LNCaP clone FGC (cell line): ENCODE measurements around the gene ZFAND3.

Source experiments
- DNase-seq: peaks from one replicate; pipeline ENCODE4 v3.0.0-alpha.2; 2011; ENCODE audit warnings: low read depth
- H3K4me3 ChIP-seq: 2 replicates; pipeline ENCODE4 v1.5.1; 2011; ENCODE audit warnings: mild to moderate bottlenecking, low read depth, low read length, control low read depth
- TF ChIP-seq, protein P1 (sequence below): IDR thresholded peaks from 2 replicates; pipeline ENCODE4 v1.5.1; 2012; ENCODE audit warnings: mild to moderate bottlenecking; ENCODE audit not compliant: control insufficient read depth, insufficient read depth; ENCODE audit errors: extremely low read depth

ZFAND3 gene

DNA sequence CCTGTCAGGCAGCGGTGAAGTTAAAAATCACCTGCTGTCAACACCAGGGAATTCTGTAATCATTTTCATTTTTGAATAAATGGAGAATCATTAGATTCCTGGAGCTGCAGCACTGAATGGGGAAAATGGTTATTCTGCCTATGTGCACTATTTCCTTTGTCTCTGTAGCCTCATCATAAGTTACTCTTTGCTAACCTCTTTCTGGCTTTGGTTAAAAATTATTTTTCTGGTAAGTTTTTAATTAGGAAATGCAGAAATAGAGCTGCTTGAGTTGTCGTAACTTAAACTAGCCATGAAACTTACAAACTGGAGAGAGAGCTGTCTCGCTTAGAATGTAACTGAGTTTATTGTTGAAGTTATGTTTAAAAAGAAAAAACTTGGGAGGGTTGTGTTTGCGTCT lies 28.8 kb downstream of the ZFAND3 start:
- H3K4me3 ChIP-seq: no peak overlapping the region
- DNase-seq: no peak
- TF ChIP-seq, protein P1, sequence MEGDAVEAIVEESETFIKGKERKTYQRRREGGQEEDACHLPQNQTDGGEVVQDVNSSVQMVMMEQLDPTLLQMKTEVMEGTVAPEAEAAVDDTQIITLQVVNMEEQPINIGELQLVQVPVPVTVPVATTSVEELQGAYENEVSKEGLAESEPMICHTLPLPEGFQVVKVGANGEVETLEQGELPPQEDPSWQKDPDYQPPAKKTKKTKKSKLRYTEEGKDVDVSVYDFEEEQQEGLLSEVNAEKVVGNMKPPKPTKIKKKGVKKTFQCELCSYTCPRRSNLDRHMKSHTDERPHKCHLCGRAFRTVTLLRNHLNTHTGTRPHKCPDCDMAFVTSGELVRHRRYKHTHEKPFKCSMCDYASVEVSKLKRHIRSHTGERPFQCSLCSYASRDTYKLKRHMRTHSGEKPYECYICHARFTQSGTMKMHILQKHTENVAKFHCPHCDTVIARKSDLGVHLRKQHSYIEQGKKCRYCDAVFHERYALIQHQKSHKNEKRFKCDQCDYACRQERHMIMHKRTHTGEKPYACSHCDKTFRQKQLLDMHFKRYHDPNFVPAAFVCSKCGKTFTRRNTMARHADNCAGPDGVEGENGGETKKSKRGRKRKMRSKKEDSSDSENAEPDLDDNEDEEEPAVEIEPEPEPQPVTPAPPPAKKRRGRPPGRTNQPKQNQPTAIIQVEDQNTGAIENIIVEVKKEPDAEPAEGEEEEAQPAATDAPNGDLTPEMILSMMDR: no peak

DNA sequence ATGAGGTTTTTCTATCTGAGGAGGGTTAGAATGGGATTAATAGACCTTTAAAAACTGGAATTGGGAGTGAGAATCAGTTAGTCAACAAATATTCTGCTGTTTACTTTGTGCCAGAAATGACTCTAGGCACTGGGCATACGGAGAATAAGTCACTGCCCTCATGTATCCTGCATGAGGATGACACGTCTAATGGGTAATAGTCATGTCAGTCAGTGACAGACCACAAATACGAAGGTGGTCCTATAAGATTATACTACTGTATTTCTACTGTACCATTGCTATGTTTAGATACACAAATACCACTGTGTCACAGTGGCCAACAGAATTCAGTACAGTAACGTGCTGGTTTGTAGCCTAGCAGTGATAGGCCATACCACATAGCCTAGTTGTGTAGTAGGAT lies 30.7 kb downstream of the ZFAND3 start:
- no peak for DNase-seq
- H3K4me3 ChIP-seq: no peak overlapping the region
- TF ChIP-seq, protein P1: no peak

DNA sequence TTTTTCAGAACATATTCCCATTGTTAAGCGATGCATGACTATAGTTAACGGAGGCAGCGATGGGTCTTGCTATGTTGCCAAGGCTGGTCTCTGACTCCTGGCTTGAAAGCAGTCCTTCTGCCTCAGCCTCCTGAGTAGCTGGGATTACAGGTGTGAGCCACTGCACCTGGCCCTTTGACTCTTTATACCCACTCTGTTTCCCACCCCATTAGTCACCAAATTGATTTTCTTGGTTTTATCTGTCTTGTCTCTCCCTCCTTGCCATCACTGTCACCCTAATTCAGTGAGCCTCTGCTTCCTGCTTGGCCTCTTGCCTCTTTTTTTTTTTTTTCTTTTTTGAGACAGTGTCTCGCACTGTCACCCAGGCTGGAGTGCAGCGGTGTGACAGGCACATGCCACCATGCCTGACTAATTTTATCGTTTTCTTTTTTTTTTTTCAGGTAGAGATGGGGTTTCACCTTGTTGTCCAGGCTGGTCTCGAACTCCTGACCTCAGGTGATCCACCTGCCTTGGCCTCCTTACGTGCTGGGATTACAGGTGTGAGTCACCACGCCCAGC lies 31.3 kb downstream of the ZFAND3 start:
- H3K4me3 ChIP-seq: no peak overlapping the region
- DNase-seq: no peak
- TF ChIP-seq, protein P1: no peak

DNA sequence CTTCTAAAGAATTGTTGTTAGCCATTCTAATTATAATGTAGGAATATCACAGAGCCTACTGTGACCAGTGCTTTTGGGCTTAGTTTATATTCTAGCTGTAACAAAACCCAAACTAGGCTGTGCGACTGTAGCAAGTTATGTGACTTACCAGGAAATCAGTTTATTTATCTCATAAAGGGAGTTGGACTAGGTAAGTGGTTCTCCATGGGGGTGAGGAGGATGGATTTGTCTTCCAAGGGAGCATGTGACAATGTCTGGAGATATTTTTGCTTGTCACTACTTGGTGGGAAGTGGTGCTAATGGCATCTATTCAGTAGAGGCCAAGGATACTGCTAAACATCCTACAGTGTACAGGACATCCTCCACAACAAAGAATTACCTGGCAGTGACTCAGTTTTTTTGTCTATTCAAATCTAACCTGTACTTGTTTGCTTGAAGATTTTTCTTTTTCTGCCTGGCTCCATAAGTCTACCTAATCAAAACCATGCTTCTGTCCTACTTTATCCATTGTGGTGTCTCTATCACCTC lies 32.5 kb downstream of the ZFAND3 start:
- TF ChIP-seq, protein P1: no peak
- H3K4me3 ChIP-seq: no peak overlapping the region
- no peak for DNase-seq

DNA sequence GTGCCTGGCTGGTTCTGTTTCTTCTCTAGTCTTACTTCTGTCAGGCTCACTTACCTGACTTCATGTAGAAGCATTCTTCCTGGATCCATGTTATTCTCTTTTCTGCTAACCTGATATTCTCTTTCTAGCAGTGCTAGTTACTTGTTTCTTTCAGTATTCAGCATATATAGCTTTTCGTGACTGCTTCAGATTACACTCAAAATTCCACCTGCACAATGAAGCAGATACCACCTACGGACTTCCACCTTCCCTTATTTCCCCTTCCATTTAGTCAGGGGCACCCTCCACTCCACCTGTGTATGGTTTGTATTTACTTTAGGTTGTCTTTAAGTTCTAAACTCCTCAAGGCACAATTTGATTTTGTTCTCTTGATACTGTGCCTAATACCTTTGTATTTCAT lies 36.8 kb downstream of the ZFAND3 start:
- H3K4me3 ChIP-seq: no peak overlapping the region
- TF ChIP-seq, protein P1: no peak
- DNase-seq: no peak

DNA sequence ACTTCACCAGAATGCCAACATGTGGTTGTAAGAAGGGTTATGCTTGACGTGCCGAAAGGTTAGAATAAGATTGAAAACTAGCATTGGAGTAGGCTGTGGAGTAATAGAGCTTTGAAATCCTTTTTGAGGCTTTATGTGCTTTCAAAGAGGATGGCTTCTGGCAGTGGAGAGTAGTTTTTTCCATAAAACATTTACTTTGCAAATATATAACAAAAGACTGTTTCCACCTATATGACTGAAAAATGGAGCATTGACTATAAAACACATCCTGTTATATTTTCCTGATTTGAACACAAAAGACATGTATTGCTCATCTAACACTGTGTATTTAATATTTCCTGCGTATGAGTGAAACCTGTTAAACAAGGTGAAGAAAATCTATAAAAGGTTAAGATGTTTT lies 38.8 kb downstream of the ZFAND3 start:
- no peak for DNase-seq
- TF ChIP-seq, protein P1: no peak
- H3K4me3 ChIP-seq: no peak overlapping the region

DNA sequence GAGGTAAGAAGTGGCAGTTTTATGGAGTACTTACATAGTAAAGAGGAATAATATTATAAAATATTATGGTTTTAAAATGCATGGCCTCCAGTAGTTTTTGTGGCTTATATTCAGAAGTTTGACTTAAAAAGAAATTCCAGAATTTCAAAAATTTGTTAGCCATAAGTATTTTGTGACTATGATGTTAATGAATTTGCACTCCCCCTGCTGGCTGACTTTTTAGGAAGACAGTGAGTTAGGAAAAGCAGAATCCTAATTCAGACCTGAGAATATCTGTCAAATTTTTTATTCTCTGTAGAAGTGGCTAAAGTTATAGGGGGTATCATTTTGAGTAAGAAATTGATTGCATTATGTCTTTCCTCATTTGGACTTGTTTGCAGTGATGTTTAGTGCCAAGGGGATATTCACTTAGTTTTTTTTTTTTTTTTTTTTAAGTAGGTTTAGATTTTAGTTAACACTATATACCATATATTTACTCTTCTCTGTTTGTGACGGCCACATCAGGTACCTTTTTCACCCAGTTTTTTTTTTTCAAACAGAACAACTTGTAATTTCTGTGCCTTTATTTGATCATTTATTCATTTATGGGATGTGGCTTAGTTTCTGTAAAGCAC lies 40.8 kb downstream of the ZFAND3 start:
- H3K4me3 ChIP-seq: no peak overlapping the region
- DNase-seq: no peak
- TF ChIP-seq, protein P1: peak; percentile 48
